HG03025 (cell line): ENCODE data around the gene PHKG1.
"Not testable (repeated sequence)": the region's sequence is repeated elsewhere in the genome, so short reads cannot be mapped to it uniquely, and the experiment has no call there.

Experiments
- ATAC-seq: cut with Tn5 transposase; IDR thresholded peaks from one replicate; pipeline ENCODE4 v1.9.1; 2021; ENCODE audit warnings: mild to moderate bottlenecking, moderate library complexity; ENCODE audit not compliant: unreplicated experiment, low FRiP score

The PHKG1 gene

DNA sequence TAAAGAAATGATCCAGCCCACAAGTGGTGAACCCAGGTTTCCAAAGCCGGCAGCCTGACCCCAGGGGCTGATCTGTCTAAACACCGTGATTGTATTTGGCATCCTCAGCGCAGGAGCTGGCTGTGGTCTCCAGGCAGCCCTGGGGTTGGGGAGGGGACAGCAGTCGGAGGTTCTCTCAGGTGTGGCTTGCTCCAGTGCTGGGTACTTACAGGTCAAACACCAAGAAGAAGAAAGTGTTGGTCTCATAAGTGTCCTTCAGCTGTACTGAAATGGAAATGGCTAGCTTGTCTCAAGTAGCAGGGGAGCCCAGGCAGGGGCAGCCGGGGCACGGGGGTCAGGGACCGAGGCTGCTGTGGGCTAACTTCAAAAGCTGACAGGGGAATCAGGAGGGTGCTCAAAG, 6.0 kb downstream of the PHKG1 start:
- no peak for ATAC-seq

DNA sequence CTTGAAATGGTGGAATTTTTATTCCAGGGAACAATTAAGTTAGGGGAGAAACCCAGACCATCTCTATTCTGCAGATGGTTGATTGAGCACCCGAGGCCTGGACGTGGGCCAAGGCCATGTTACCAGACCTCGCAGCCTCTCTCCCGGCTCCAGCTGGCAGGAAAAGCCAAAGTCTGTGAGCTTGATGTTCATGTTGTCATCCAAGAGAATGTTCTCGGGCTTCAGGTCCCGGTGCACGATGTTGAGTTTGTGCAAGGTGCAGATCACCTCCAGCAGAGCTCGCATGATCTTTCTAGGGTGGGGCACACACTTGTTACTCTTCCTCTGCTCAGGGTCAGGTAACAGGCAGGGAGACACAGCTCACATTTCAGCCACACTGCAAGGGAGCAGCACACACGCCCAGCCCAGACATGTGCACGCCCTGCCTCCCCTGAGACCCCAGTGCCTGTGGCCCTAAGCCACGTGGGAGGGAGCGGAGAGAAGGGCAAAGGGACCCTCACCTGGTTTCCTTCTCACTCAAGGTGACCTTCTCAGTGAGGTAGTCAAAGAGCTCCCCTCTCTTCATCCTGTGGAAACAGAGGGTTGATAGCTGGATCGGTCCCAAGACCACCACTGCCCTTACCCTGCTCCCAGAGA, 9.5 kb downstream of the PHKG1 start:
- ATAC-seq, result no peak

DNA sequence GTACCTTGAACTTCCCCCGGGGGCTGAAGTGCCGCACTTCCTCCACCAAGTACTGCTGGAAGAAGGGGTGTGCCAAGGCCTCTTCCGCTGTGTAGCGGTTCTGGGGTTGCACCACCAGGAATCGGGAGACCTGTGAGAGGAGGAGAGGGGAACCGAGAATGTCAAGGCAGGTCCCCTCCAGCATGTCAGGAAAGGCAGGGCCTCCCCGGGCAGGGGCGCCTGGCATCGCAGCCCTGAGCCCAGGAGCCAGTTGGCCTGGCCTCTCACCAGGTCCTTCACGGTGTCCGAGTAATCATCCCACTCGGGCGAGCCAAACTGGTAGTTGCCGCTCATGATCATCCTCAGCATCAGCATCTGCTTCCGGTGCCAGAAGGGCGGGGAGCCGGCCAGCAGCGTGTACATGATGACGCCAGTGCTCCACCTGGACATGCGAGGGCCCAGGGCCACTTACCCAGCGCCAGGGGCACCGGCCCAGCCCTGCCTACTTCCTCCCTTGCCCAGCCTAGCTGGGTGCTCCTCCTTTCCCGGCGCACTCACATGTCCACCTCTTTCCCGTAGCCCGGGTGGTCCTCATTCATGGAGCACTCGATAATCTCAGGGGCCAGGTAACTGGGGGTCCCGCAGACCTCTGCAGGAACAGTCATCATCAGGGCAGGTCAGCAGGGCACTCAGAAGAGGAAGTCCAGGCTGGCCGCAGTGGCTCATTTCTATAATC, 11.0 kb downstream of the PHKG1 start:
- no peak for ATAC-seq

DNA sequence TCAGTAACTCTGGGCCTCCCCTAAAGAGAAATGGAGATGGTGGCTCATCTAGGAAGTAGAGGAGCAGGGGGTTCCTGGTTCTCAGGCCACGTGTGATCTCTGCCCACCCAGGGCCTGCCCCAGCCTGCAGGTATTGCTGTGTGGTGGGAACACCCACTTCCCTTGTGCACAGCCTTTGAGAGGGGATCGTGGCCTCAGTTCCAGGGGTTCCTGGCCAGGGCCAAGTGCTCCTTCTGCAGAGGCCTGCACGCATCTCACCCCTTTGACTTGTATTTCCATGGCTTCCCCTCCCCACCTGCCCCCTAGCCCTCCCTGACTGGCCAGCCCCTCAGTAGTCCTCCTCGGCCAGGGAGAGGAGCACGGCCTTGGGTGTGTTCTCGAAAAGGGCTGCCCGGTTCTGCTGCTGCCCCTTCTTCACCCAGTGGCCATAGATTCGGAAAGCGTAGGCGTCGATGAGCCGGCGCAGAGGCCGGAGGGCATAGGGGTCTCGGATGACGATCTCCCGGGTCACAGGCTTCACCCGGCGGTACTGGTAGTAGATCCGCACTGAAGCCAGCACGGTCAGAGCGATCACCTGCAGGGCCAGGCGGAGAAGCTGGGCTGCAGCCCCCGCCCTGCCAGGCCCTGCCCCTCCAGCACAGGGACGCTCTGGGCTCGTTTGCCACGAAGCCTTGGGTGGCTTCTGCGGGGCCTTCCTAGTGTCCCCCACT, 11.9 kb downstream of the PHKG1 start:
- ATAC-seq, result not testable (repeated sequence)

DNA sequence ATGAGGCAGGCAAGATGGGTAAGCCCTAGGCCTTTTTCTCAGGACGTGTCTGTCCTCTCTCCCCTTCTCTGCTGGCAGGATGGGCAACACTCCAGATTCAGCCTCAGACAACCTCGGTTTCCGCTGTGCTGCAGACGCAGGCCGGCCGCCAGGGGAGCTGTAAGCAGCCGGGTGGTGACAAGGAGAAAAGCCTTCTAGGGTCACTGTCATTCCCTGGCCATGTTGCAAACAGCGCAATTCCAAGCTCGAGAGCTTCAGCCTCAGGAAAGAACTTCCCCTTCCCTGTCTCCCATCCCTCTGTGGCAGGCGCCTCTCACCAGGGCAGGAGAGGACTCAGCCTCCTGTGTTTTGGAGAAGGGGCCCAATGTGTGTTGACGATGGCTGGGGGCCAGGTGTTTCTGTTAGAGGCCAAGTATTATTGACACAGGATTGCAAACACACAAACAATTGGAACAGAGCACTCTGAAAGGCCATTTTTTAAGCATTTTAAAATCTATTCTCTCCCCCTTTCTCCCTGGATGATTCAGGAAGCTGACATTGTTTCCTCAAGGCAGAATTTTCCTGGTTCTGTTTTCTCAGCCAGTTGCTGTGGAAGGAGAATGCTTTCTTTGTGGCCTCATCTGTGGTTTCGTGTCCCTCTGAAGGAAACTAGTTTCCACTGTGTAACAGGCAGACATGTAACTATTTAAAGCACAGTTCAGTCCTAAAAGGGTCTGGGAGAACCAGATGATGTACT, 13.1 kb downstream of the PHKG1 start:
- ATAC-seq, result no peak

DNA sequence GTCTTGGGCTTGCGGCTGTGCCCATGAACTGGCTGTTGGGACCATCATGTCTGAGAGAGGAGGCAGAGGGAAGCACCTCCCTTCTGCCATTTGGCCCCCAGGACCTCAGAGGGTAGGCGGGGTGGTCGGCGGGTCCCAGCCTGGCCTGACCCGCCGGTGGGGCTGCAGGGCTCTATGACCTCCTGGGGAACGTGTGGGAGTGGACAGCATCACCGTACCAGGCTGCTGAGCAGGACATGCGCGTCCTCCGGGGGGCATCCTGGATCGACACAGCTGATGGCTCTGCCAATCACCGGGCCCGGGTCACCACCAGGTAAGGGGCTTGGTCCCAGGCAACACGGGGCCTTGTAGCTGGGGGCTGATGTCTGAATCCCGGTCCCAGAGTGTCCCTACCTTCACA, 14.6 kb downstream of the PHKG1 start:
- ATAC-seq, result no peak

DNA sequence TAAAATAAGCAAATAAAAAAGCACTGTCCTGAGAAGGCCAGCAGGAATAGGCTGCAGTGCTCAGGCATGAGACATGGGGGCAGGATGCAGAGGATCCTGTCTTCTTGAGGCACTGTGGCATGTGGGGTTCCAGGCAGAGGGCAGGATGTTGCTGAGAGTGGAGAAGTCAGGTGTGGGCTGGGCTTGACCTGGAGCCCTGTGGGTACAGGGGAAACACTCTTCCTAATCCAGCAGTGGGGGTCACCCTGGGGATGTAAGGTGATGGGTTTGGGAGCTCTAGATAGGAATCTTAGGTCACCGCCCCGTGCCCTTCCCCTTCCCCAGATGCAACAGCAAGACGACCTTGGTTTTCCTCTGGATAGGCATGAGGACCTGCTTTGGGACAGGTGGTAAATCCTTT, 15.1 kb downstream of the PHKG1 start:
- ATAC-seq, result no peak

DNA sequence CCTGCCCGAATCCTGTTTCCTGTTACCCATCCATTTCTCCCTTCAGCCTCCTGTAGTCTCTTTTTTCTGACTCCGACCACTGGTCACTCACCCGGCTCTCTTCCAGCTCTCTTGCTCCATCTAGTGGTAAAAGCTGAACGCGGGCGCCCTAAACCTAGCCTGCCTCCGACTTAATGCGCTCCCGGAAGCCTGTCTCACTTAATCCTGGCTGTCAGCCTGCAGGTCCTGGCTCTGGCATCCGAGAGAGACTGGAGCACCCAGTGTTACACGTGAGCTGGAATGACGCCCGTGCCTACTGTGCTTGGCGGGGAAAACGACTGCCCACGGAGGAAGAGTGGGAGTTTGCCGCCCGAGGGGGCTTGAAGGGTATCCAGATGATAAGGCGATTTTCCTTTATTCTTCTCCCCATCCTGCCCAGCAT, 18.4 kb downstream of the PHKG1 start:
- peak; percentile 72 for ATAC-seq

DNA sequence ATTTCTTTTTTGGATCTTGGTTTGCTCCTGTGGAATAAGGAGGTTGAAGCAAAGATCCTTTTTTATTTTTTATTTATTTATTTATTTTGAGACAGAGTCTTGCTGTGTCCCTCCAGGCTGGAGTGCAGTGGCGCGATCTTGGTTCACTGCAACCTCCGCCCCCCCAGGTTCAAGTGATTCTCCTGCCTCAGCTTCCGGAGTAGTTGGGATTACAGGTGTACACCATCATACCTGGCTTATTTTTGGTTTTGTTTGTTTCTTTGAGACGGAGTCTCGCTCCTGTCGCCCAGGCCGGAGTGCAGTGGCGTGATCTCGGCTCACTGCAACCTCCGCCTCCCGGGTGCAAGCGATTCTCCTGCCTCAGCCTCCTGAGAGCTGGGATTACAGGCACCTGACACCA, 26.4 kb downstream of the PHKG1 start:
- ATAC-seq, result not testable (repeated sequence)

DNA sequence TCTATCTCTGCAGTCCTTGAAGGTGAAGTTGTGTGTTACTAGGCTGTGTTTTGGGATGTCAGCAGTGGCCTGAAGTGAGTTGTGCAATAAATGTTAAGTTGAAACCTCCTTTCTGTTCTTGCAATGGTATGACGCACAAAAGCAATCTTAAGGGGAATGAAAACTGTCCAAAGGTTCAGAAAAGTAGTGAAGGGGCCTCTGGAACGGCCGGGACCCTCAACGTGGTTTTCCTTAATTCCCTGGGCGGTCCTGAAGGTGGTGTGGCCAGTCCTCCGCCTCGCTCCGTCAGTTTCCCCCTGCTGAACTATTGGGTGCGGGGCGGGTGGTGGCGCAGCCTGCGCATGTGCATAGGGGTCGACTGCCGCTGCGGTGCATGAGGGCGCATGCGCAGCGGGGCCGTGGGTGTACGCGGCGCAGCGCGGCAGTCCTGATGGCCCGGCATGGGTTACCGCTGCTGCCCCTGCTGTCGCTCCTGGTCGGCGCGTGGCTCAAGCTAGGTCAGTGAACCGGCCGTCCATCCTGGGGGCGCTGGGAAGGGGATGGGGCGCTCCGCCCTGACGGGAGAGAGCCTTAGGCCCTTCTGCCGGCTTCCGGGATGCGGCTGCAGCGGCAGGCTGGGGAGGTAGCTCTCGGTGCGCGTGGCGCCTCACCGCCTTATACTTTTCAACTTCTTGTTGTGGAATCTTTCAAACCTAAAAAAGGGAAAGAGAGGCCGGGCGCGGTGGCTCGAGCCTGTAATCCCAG, 28.7 kb downstream of the PHKG1 start, which contains the start of gene SUMF2:
Gene SUMF2, plus strand, starts transcription at position 405 of the 744 bp plus-strand sequence. Its CDS starts 26 bp downstream, at position 431.
- ATAC-seq, result peak; percentile 89

DNA sequence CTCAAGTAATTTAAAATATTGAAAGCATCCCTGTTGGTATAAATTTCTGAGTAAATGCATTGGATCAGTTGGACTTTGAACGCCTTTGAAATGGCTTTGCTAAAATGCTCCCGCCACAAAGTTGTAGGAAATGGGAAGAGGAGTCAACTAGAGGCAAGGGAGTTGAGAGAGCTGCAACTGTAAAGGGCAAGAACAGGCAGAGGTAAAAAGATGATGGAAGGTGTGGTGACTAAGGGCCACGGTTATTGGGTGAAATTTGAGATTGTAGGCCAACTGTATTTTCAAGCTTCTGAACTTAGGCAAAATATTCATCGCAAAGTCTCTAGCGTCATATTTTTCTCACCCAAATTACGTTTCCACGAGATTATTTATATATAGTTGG, 29.3 kb downstream of the PHKG1 start:
- ATAC-seq, result no peak

DNA sequence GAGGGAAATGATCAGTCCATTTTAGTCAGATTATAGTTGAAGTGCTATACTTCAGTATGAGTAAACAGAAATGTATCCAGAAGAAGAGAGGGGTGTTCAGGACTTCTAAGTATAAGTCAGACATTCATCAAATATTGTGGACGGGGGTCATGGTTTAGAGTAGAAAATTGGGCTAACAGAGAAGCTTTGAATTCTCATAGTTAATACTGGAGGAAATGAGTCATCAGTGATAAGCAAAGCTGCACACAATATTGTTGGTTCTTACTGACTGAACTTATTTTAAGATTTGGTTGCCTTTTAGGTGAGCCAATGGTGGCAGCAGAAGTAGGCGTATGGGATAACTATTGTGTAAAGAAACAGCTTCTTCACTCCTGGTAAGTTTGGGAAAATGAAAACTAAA, 30.4 kb downstream of the PHKG1 start:
- ATAC-seq, result no peak

DNA sequence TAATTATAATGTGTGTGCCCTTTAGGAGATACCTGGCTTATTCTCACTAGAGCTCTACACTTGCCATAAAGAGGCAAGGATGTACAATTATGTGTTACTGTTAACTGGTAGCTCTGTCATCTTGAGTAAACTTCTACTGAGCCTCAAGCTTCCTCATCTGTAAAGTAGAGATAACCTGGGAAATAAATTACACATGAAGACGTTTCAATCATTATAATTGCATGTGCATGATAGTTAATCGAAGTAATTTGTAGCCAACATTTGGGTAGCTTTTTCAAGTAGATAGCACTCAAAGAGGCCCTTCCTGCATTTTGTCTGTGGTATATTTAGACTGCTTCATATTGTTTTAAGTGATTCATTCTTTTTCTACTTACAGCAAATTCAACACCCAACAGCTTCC, 38.8 kb downstream of the PHKG1 start:
- no peak for ATAC-seq

DNA sequence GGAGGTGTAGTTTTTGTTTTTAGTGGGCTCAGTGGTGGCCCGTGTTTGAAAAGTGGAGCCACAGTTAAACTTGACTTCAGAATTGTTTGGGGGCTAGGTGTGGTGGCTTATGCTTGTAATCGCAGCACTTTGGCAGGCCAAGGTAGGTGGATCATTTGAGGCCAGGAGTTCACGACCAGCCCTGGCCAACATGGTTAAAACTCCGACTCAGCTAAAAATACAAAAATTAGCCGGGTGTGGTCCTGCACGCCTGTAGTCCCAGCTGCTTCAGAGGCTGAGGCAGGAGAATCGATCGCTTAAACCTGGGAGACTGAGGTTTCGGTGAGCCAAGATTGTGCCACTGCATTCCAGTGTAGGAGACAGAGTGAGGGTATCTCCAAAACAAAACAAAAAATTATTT, 39.4 kb downstream of the PHKG1 start:
- no peak for ATAC-seq

DNA sequence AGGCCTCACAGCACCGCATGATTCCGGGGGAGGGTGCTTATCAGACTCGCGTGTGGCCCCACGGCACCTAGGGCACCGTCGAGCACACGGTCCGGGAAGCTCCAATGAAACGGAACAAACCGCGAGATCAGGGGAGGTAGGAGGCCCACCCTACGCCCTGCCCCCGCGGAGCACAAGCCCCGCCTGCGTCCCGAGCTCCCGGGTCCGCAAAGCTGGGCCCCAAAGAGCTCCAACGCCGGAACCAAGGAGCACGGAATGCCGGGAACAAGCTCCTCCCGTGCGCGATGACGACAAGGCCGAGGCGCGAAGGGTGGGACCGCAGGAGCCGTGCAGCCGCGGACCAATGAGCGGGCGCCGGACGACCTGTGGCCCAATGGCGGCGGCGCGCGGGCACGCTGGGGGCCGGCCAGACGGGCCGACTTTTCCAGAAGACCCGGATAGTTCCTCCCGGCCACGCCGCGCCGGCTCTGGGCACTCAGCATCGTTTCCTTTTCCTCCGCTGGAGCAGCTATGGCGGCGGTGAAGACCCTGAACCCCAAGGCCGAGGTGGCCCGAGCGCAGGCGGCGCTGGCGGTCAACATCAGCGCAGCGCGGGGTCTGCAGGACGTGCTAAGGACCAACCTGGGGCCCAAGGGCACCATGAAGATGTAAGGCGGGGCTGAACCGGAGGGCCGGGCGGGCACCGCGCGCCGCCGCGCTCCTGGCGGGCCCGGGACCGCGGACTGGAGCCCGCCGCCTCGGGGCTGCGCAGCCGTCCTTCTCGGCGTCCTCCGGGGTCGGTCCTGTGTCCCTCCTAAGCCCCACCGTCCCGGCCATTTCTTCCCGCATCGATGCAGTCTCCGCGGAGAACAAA, 41.2 kb downstream of the PHKG1 start, which contains the start of the genes CCT6A and PSPH:
Gene CCT6A, plus strand, starts transcription at position 427 of the 853 bp plus-strand sequence. Its CDS starts 84 bp downstream, at position 511.
Gene PSPH, minus strand, starts transcription at position 106 of the 853 bp plus-strand sequence. CDS start 30,232 bp downstream, outside the sequence.
- peak; percentile 97 for ATAC-seq

DNA sequence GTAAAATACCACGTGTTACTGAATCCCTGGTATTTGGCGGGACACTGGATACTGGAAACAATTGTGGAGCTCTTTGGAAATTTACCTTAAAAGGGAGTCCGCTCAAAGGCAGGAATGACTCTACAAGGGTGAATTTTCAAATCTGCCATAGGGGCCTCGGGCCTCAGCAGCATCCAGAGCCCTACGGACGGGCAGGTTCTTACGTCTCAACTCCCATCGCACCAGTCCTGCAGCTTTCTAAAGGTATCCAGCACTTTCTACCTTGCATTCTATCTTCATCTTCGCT, 41.8 kb downstream of the PHKG1 start:
- ATAC-seq, result no peak

DNA sequence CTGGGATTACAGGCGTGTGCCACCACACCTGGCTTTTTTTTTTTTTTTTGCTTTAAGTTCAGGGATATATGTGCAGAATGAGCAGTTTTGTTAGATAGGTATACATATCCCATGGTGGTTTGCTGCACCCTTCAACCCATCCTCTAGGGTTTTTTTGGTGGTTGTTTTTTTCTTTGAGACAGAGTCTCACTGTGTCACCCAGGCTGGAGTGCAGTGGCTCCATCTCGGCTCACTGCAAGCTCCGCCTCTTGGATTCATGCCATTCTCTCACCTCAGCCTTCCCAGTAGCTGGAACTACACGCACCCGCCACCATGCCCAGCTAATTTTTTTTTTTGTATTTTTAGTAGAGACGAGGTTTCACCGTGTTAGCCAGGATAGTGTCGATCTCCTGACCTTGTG, 44.0 kb downstream of the PHKG1 start:
- not testable (repeated sequence) for ATAC-seq

DNA sequence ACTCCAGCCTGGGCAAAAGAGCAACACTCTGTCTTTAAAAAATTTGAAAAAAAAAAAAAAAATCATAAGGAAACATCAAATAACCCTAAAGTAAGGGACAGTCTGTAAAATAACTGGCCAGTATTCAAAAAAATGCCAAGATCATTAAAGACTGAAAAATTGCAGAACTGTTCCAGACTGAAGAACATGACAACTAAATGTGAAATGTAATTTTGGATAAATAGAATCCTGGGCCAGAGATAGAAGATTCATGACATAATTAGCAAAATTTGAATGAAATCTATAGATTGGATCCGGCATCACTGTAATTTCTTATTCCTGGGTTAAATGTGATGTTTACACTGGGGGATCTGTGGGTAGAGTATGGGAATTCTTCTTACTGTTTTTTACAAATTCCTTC, 44.5 kb downstream of the PHKG1 start:
- ATAC-seq, result no peak

DNA sequence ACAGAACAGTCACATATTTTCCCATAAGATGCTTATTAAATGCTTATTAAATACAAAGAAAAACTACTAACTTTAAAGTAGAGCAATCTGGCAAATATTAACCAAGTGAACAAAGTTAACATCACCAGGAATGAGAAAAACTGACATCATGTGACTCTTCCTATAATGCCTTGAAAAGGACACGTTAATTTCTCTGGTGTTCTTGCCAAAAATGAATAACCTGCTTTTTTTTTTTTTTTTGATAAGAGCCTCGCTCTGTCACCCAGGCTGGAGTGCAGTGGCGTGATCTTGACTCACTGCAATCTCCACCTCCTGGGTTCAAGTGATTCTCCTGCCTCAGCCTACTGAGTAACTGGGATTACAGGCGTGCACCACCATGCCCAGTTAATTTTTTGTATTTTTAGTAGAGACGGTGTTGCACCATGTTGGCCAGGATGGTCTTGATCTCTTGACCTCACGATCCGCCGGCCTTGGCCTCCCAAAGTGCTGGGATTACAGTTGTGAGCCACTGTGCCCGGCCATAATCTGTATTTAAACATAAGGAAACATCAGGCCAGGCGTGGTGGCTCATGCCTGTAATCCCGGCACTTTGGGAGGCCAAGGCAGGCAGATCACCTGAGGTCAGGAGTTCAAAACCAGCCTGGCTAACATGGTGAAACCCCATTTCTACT, 45.2 kb downstream of the PHKG1 start:
- ATAC-seq, result not testable (repeated sequence)
